GM10248 (cell line): Measurements from ENCODE around the gene BTRC.

Experiments used
- CTCF ChIA-PET: fragments of 300-600 bp; sonication (Branson Sonifier 250); formaldehyde crosslinking; extraction: SDS; loops from one replicate; lab custom pipeline; 2021; ENCODE audit warnings: antibody characterized with exemption; lab: Yijun Ruan, JAX
- POLR2A ChIA-PET: fragments of 350-650 bp; sonication (Branson Sonifier 250); formaldehyde crosslinking; extraction: SDS; loops from one replicate; lab custom pipeline; 2020; ENCODE audit warnings: antibody characterized with exemption; lab: Yijun Ruan, JAX
- DNase-seq: peaks from one replicate; pipeline ENCODE4 v3.0.0; 2012; ENCODE audit errors: extremely low spot score
- CTCF ChIP-seq: IDR thresholded peaks from 2 replicates; pipeline ENCODE4 v1.5.1; 2012; ENCODE audit warnings: mild to moderate bottlenecking, low read depth; ENCODE audit errors: extremely low read depth, missing control alignments, control extremely low read depth

BTRC gene

GRCh38 chr10:101452593-101452992 is 98.6 kb downstream of the BTRC start:
- TF ChIP-seq CTCF: no peak
- DNase-seq: no peak
- CTCF ChIA-PET: interaction anchor here (1.3 to 6.1 kb wide), 4 partner anchors 9 to 238 kb away, joined by 4 to 37 read pairs (median 6); no protein-coding TSS in a partner anchor
- POLR2A ChIA-PET: no interaction called here

- no peak for TF ChIP-seq CTCF
- no peak for DNase-seq
- CTCF ChIA-PET: interaction anchor here (1.4 to 6.1 kb wide), 5 partner anchors 9 to 239 kb away, joined by 4 to 37 read pairs (median 4); no protein-coding TSS in a partner anchor
- POLR2A ChIA-PET: interaction anchor here (0.6 kb wide), 1 partner anchor 12 kb away, joined by 3 read pairs; no protein-coding TSS in a partner anchor
Measured at GRCh38 chr10:101453318-101453717, 99.4 kb downstream of the BTRC start.

- CTCF ChIA-PET: interaction anchor here (1.4 to 6.1 kb wide), 6 partner anchors 10 to 240 kb away, joined by 4 to 37 read pairs (median 6); no protein-coding TSS in a partner anchor
- POLR2A ChIA-PET: no interaction called here
- no peak for TF ChIP-seq CTCF
- DNase-seq: no peak
Measured at GRCh38 chr10:101453791-101454718, 100.1 kb downstream of the BTRC start.

- POLR2A ChIA-PET: no interaction called here
- DNase-seq: no peak
- TF ChIP-seq CTCF: no peak
- CTCF ChIA-PET: interaction anchor here (1.1 to 2.2 kb wide), 2 partner anchors 9 to 41 kb away, joined by 3 to 7 read pairs; no protein-coding TSS in a partner anchor
Measured at GRCh38 chr10:101458869-101459268, 104.9 kb downstream of the BTRC start.

- CTCF ChIA-PET: interaction anchor here (0.9 to 1.5 kb wide), 4 partner anchors 10 to 250 kb away, joined by 3 to 4 read pairs (median 4); no protein-coding TSS in a partner anchor
- POLR2A ChIA-PET: no interaction called here
- no peak for TF ChIP-seq CTCF
- no peak for DNase-seq
Measured at GRCh38 chr10:101464082-101464481, 110.1 kb downstream of the BTRC start.

GRCh38 chr10:101464599-101464998 is 110.6 kb downstream of the BTRC start:
- POLR2A ChIA-PET: no interaction called here
- CTCF ChIA-PET: interaction anchor here (0.9 to 3.0 kb wide), 6 partner anchors 9 to 250 kb away, joined by 3 to 24 read pairs (median 4); no protein-coding TSS in a partner anchor
- no peak for DNase-seq
- TF ChIP-seq CTCF: no peak
